Muscle of leg (tissue), 11 donors: ENCODE measurements around the gene HMCN2. TPM values are rescaled to one million over a fixed set of nuclear protein-coding genes. Genes with fewer than 3 reads are reported as not detected.

ENCODE experiments used
- DNase-seq: peaks from one replicate; pipeline ENCODE4 v3.0.0; 2013
- H3K27ac ChIP-seq: one replicate; pipeline ENCODE4 v1.5.1; 2013; ENCODE audit warnings: mild to moderate bottlenecking, low read length, control low read depth
- H3K27me3 ChIP-seq: one replicate; pipeline ENCODE4 v1.6.1; 2013; ENCODE audit warnings: low read length; ENCODE audit not compliant: control insufficient read depth, insufficient read depth
- H3K36me3 ChIP-seq: one replicate; pipeline ENCODE4 v1.6.1; 2013; ENCODE audit warnings: low read length; ENCODE audit not compliant: control insufficient read depth, insufficient read depth
- H3K4me1 ChIP-seq: one replicate; pipeline ENCODE4 v1.6.1; 2013; ENCODE audit warnings: low read length; ENCODE audit not compliant: control insufficient read depth, insufficient read depth
- H3K4me3 ChIP-seq: one replicate; pipeline ENCODE4 v1.5.1; 2013; ENCODE audit warnings: low read length, control low read depth
- H3K9me3 ChIP-seq: replicated peaks from 2 replicates; pipeline ENCODE4 v1.6.1; 2013; ENCODE audit warnings: low read depth, low read length; ENCODE audit not compliant: control insufficient read depth
- WGBS: methylation state at CpG from one replicate; pipeline ENCODE4 v1.1.5; 2013; ENCODE audit warnings: missing lambda C conversion rate; ENCODE audit not compliant: insufficient coverage; 5-methylcytosine and 5-hydroxymethylcytosine counted together
- polyA plus RNA-seq, 8 donors: library from polyadenylated mRNA; unstranded; fragments of 120-200 nt; gene quantifications; one replicate each; pipeline versions ENCODE4 v1.2.1 to v1.2.3, GENCODE V29; 2013; ENCODE audit warnings: inconsistent platforms in 1 of 8, low replicate concordance in 1 of 8; ENCODE audit not compliant: insufficient read length in 8 of 8, insufficient read depth in 1 of 8
- total RNA-seq: library from RNA; stranded (reverse); fragments of 120-200 nt; gene quantifications from one replicate; pipeline ENCODE4 v1.2.4, GENCODE V29; 2013

HMCN2 gene
- total and polyA plus RNA-seq, 9 donors: 2.8 to 7.7 (median 4.3) TPM

GRCh38 chr9:130362691-130363090, 97.1 kb downstream of the HMCN2 start:
- peaks cover 4% of the 10 kb centered on the region for H3K27me3 ChIP-seq
- H3K4me3 ChIP-seq: no peak overlapping the region
- no peaks in the 10 kb centered on the region for H3K36me3 ChIP-seq
- no peaks in the 10 kb centered on the region for H3K4me1 ChIP-seq
- no peak for DNase-seq
- WGBS: 89% methylated on average over 13 of the region's 13 CpGs
- H3K9me3 ChIP-seq: no peaks in the 10 kb centered on the region
- no peak overlapping the region for H3K27ac ChIP-seq

- H3K27ac ChIP-seq: no peak overlapping the region
- no peaks in the 10 kb centered on the region for H3K36me3 ChIP-seq
- H3K4me1 ChIP-seq: no peaks in the 10 kb centered on the region
- WGBS: no CpG with 5 or more reads among the region's 9 CpGs
- H3K27me3 ChIP-seq: peaks cover 4% of the 10 kb centered on the region
- H3K9me3 ChIP-seq: no peaks in the 10 kb centered on the region
- H3K4me3 ChIP-seq: no peak overlapping the region
- no peak for DNase-seq
Measured at GRCh38 chr9:130363755-130364404, 98.3 kb downstream of the HMCN2 start.

GRCh38 chr9:130364619-130365322, 99.2 kb downstream of the HMCN2 start:
- Histone ChIP-seq H3K4me1 (no peaks in the 10 kb centered on the region), H3K27me3 (no peaks in the 10 kb centered on the region), H3K4me3 (no peak overlapping the region), H3K9me3 (no peaks in the 10 kb centered on the region), H3K27ac (no peak overlapping the region), H3K36me3 (no peaks in the 10 kb centered on the region)
- WGBS: 77% methylated on average over 11 of the region's 13 CpGs
- DNase-seq: no peak

- Histone ChIP-seq H3K27ac (no peak overlapping the region), H3K4me3 (no peak overlapping the region), H3K4me1 (no peaks in the 10 kb centered on the region), H3K27me3 (no peaks in the 10 kb centered on the region), H3K9me3 (no peaks in the 10 kb centered on the region), H3K36me3 (no peaks in the 10 kb centered on the region)
- no peak for DNase-seq
- WGBS: 69% methylated on average over 6 of the region's 10 CpGs
Measured at GRCh38 chr9:130365323-130365721, 99.8 kb downstream of the HMCN2 start.

GRCh38 chr9:130366072-130366471, 100.5 kb downstream of the HMCN2 start:
- H3K27me3 ChIP-seq: no peaks in the 10 kb centered on the region

GRCh38 chr9:130366888-130367550, 101.5 kb downstream of the HMCN2 start:
- Histone ChIP-seq H3K4me1 (no peaks in the 10 kb centered on the region), H3K27me3 (no peaks in the 10 kb centered on the region), H3K9me3 (no peaks in the 10 kb centered on the region), H3K36me3 (no peaks in the 10 kb centered on the region), H3K27ac (no peak overlapping the region), H3K4me3 (no peak overlapping the region)
- WGBS: 78% methylated on average over 8 of the region's 8 CpGs
- DNase-seq: no peak

More at GRCh38 chr9:130366072-130366471, 100.5 kb downstream of the HMCN2 start:
- Histone ChIP-seq H3K27ac (no peak overlapping the region), H3K4me3 (no peak overlapping the region), H3K9me3 (no peaks in the 10 kb centered on the region), H3K4me1 (no peaks in the 10 kb centered on the region), H3K36me3 (no peaks in the 10 kb centered on the region)
- WGBS: 75% methylated on average over 1 of the region's 3 CpGs
- DNase-seq: no peak

GRCh38 chr9:130368631-130369103, 103.1 kb downstream of the HMCN2 start:
- H3K27ac ChIP-seq: no peak overlapping the region
- no peak for DNase-seq
- H3K4me3 ChIP-seq: no peak overlapping the region
- H3K36me3 ChIP-seq: no peaks in the 10 kb centered on the region
- no peaks in the 10 kb centered on the region for H3K4me1 ChIP-seq
- no peaks in the 10 kb centered on the region for H3K9me3 ChIP-seq
- no CpG with 5 or more reads among the region's 8 CpGs for WGBS
- no peaks in the 10 kb centered on the region for H3K27me3 ChIP-seq

GRCh38 chr9:130370226-130370625, 104.7 kb downstream of the HMCN2 start:
- WGBS: 46% methylated on average over 3 of the region's 7 CpGs
- Histone ChIP-seq H3K36me3 (no peaks in the 10 kb centered on the region), H3K9me3 (no peaks in the 10 kb centered on the region), H3K27ac (no peak overlapping the region), H3K4me1 (no peaks in the 10 kb centered on the region), H3K4me3 (no peak overlapping the region), H3K27me3 (no peaks in the 10 kb centered on the region)
- DNase-seq: no peak

GRCh38 chr9:130371196-130371966, 105.8 kb downstream of the HMCN2 start:
- H3K36me3 ChIP-seq: no peaks in the 10 kb centered on the region
- 80% methylated on average over 2 of the region's 3 CpGs for WGBS
- no peak overlapping the region for H3K27ac ChIP-seq
- no peak overlapping the region for H3K4me3 ChIP-seq
- DNase-seq: no peak
- H3K27me3 ChIP-seq: no peaks in the 10 kb centered on the region
- H3K9me3 ChIP-seq: no peaks in the 10 kb centered on the region
- no peaks in the 10 kb centered on the region for H3K4me1 ChIP-seq

GRCh38 chr9:130372057-130372456, 106.5 kb downstream of the HMCN2 start:
- Histone ChIP-seq H3K27me3 (no peaks in the 10 kb centered on the region), H3K4me1 (no peaks in the 10 kb centered on the region), H3K27ac (no peak overlapping the region), H3K4me3 (no peak overlapping the region), H3K36me3 (no peaks in the 10 kb centered on the region), H3K9me3 (no peaks in the 10 kb centered on the region)
- 49% methylated on average over 3 of the region's 7 CpGs for WGBS
- no peak for DNase-seq
